Activated CD4-positive, alpha-beta T cell treated with anti-CD3 and anti-CD28 coated beads, Interleukin-2, amount 10 ng/mL, durations not matched to agents 7 days and 5 days (primary cell): ENCODE measurements around the gene EQTN. TPM values are rescaled to one million over a fixed set of nuclear protein-coding genes. Genes with fewer than 3 reads are reported as not detected.

Experiments
- CTCF ChIA-PET: fragments of 350-600 bp; sonication (Branson Sonifier 250); formaldehyde crosslinking; loops from one replicate; lab custom pipeline; 2021; ENCODE audit warnings: antibody characterized with exemption; lab: Charles Lee
- POLR2A ChIA-PET: fragments of 350-600 bp; sonication (Branson Sonifier 250); formaldehyde crosslinking; loops from one replicate; lab custom pipeline; 2021; ENCODE audit warnings: antibody characterized with exemption; lab: Charles Lee
- DNase-seq: peaks from one replicate; pipeline ENCODE4 v3.0.0-alpha.2; 2020
- H3K27ac Mint-ChIP-seq: one replicate; pipeline ENCODE4 v1.8.0; 2021; ENCODE audit warnings: mild to moderate bottlenecking, moderate library complexity, mixed read lengths
- H3K27me3 Mint-ChIP-seq: one replicate; pipeline ENCODE4 v1.8.0; 2021; ENCODE audit warnings: mixed read lengths
- H3K36me3 Mint-ChIP-seq: one replicate; pipeline ENCODE4 v1.8.0; 2021; ENCODE audit warnings: low read depth, mixed read lengths
- H3K4me1 Mint-ChIP-seq: one replicate; pipeline ENCODE4 v1.8.0; 2021; ENCODE audit warnings: mixed read lengths
- H3K4me3 Mint-ChIP-seq: one replicate; pipeline ENCODE4 v1.8.0; 2021; ENCODE audit warnings: mild to moderate bottlenecking, moderate library complexity, mixed read lengths
- H3K9me3 Mint-ChIP-seq: one replicate; pipeline ENCODE4 v1.8.0; 2021; ENCODE audit warnings: mixed read lengths
- total RNA-seq, 2 experiments: library from RNA; stranded (reverse); gene quantifications; one replicate each; pipeline ENCODE4 v1.2.3, GENCODE V29; 2021

The EQTN gene
- not detected for total RNA-seq

DNA sequence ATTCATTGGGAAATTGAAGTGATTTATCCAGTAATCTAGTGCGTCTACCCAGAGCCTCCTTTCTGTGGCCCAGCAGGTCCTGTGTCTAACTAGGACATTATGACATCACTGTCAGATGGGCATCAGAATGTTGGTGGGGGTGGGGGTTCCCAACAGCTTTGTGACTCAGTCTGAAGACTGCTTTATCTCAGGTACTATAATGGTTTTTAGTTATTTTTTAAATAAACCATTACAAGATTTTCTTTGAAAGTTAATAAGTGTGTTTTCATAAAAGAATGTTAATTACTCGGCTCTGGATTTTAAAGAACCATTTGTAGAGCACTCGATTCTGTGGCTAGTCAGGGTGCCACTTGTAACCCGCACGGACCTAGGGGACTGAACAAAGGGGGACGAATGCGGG is at the start of gene EQTN:
EQTN (minus strand) TSS at position 101 of the 400 bp plus-strand sequence; CDS start at position 6, 95 bp downstream.
- no peaks in the 10 kb centered on the region for H3K9me3 Mint-ChIP-seq

DNA sequence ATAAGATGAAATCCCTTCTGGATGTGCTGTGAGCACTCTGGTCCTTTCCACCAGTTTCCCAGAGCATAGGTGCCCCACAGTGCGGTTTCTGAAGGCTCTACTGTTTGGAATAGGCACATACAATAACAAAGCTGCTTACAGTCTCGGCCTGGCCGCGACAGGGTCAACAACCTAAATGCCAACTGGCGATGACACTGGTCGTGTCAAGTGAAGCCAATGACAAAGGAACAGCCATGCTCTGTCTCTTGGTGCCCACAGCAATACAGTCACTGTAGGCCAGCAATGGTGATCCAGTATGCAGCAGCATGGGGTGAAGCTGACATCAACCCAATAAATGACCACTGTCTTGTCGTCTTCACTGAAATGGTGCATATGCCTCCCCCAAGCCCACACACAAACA is 47.8 kb upstream of the EQTN start:
- H3K27me3 Mint-ChIP-seq = no peaks in the 10 kb centered on the region
- no peaks in the 10 kb centered on the region for H3K9me3 Mint-ChIP-seq
- H3K27ac Mint-ChIP-seq = no peak overlapping the region
- H3K4me1 Mint-ChIP-seq = peaks cover 6% of the 10 kb centered on the region
- no peak overlapping the region for H3K4me3 Mint-ChIP-seq
- ChIA-PET POLR2A (no interaction called here), CTCF (no interaction called here)
- no peak for DNase-seq
- H3K36me3 Mint-ChIP-seq = peaks cover 2% of the 10 kb centered on the region

More for the DNA sequence above, at the start of gene EQTN:
- CTCF ChIA-PET = no interaction called here
- POLR2A ChIA-PET = no interaction called here
- Mint-ChIP-seq H3K36me3 (no peaks in the 10 kb centered on the region), H3K4me3 (no peak within 1 kb of the TSS), H3K27me3 (peaks cover 8% of the 10 kb centered on the region), H3K27ac (no peak within 1 kb of the TSS), H3K4me1 (no peaks in the 10 kb centered on the region)
- no peak for DNase-seq

DNA sequence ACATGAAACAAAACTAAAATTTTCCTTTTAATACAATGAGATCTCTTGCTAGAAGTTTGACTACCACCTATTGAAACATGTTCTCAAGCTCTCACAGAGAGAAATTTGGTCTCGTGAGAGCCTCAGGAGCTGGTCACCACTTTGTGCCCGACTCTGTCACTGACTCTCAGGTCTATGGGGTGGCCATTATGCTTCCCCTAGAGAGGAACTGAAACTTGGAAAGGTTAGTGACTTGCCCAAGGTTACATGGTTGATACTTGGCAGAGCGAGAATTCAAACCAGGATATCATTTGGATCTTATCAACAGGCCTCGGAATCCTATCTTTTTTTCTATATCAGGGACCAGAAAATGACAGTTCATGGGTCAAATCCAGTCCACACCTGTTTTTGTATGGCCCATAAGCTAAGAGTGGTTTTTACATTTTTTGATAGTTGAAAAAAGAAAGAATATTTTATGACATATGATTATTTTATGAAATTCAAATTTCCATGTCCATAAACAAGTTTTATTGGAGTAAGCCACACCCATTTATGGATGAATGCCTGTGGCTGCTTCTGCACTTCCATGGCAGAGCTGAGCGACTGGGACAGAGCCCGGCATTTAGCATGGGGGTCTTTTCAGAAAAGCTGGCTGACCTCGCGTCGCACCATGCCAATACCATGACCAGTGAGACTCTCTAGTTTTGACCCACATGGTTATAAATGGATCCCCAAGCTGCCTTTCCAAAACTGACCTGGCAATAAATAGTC is 44.8 kb upstream of the EQTN start:
- no peaks in the 10 kb centered on the region for H3K4me1 Mint-ChIP-seq
- ChIA-PET POLR2A (no interaction called here), CTCF (no interaction called here)
- no peak overlapping the region for H3K27ac Mint-ChIP-seq
- no peaks in the 10 kb centered on the region for H3K27me3 Mint-ChIP-seq
- no peaks in the 10 kb centered on the region for H3K36me3 Mint-ChIP-seq
- H3K4me3 Mint-ChIP-seq = no peak overlapping the region
- H3K9me3 Mint-ChIP-seq = no peaks in the 10 kb centered on the region
- no peak for DNase-seq

DNA sequence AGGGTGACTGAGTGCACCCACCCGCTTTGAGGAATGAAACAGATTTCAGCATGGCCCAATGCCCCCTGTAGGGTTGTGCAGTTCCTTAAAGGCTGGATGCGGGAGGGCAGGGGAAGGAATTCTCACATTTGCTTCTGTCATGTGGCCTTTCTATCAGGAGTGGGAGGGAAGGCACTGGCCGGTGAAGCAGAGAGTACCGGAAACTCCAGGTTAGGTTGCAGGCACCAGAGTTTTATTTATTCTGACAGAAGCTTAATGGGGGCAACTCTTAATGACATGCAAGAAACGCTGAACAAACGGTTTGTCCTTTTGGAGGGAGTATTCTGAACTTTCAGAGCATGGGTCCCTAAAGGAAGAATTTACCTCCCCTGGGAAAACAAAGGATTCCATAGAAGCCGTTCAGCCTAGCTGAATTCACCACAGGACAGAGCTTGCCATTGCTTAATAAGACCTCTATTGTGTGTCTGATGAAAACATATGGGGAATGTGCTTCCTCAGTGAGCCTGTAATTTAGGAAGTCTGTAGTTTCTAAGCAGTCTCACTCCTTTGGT is 44.1 kb upstream of the EQTN start:
- Mint-ChIP-seq H3K27ac (no peak overlapping the region), H3K27me3 (no peaks in the 10 kb centered on the region), H3K36me3 (no peaks in the 10 kb centered on the region), H3K9me3 (no peaks in the 10 kb centered on the region), H3K4me1 (no peaks in the 10 kb centered on the region), H3K4me3 (no peak overlapping the region)
- ChIA-PET CTCF (no interaction called here), POLR2A (no interaction called here)
- DNase-seq = no peak

DNA sequence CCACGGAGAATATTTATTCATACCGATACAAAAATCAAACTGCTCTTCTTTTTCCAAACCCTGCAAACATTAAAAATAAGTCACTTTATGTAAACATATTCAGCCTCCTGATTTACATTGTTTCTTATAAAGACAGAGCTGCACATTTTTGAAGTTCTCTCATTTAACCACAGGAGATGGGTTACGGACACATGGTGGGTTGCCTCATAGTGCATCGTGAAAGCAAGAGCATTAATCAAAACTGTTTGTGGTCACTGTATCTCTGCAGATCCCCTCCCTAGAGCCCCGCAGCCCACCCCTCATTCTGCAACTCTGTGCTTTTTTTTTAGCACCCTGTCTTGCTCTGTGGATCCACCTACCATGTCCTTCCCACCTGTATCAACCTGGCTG is 43.3 kb upstream of the EQTN start:
- no peak for DNase-seq
- H3K27me3 Mint-ChIP-seq = peaks cover 3% of the 10 kb centered on the region
- ChIA-PET POLR2A (no interaction called here), CTCF (no interaction called here)
- no peaks in the 10 kb centered on the region for H3K4me1 Mint-ChIP-seq
- H3K9me3 Mint-ChIP-seq = no peaks in the 10 kb centered on the region
- no peak overlapping the region for H3K27ac Mint-ChIP-seq
- H3K4me3 Mint-ChIP-seq = no peak overlapping the region
- no peaks in the 10 kb centered on the region for H3K36me3 Mint-ChIP-seq

DNA sequence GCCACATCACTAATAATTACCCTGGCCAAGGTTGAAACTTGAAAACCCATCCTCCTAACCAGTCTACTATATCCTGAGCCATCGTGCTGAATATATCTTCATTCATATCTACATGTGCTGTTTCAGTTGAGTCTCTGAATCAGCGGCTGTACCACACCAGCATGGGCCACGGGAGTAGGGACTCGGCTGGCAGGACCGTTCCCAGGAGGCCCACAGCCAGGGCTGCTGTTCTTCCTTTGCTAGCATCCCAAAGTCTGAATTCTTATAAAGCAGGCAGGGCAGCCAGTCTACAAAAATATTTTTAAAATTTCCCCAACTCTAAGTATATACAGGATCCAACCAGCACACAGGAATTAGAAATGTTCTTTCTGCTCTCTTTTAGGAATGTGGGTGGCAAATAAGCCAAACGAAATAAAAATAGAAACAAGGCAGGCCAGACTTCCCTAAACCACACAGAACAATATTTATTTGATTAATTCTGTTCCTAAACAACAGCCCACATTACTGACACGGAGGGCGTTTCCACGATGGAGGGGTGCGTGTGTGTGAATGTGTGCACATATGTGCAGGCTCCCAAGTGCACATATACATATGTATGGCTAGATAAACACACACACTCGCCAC is 42.8 kb upstream of the EQTN start:
- Mint-ChIP-seq H3K27me3 (peaks cover 3% of the 10 kb centered on the region), H3K4me3 (no peak overlapping the region), H3K27ac (no peak overlapping the region), H3K4me1 (no peaks in the 10 kb centered on the region), H3K9me3 (no peaks in the 10 kb centered on the region), H3K36me3 (no peaks in the 10 kb centered on the region)
- ChIA-PET CTCF (no interaction called here), POLR2A (no interaction called here)
- no peak for DNase-seq

DNA sequence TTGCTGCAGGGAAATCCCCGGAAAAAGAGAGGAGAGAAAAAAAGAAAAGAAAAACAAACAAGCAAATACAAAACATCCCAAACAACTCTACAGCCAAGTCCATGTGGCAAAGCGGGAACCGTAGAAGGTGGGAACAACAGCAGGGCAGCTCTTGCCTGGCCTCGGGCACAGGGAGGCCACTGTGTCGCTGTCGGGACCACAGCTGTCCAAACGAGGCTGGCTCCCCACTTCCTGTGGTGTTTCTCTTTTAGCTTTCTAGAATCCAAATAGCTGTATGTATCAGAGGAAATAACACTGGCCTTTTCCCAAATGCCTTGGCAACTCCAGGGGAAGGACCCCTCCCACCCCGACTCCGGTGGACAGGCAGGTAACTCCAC is 41.6 kb upstream of the EQTN start:
- DNase-seq = no peak
- Mint-ChIP-seq H3K27ac (no peak overlapping the region), H3K36me3 (no peaks in the 10 kb centered on the region), H3K4me1 (peaks cover 2% of the 10 kb centered on the region), H3K27me3 (peaks cover 3% of the 10 kb centered on the region), H3K9me3 (no peaks in the 10 kb centered on the region), H3K4me3 (no peak overlapping the region)
- POLR2A ChIA-PET = no interaction called here
- CTCF ChIA-PET = no interaction called here

DNA sequence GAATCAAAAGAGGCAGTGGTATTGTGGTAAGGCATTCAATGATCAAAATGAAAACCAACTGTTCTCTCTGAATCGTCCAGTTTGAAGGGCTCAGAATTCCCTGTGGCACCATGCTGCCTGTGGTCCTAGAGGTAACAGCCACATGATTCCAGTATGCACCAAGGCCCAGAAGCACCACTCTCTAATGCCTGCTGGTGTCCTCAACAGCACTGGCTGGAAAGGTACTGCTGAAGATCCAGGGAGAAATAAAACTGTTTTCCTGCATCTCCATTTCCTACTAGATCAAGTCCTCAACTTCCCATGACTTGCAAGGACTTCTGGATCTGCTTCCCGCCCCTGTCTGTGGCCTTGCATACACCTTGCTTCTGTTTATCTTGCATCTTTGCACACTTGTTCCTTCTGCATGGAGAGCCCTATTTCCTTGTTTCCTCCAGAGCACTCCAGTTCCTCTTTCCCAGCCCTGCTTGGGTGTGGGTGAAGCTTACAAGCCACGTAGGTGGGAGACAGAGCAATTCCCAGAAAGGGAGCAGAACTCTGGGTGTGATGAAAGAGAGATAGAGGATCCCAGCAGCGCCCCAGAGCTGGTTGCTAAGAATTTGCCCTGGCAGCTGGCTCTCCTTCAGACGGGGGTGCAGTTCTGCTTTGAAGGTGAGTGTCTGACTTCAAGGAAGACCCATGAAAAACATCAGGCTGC is 41.0 kb upstream of the EQTN start:
- CTCF ChIA-PET = no interaction called here
- POLR2A ChIA-PET = no interaction called here
- Mint-ChIP-seq H3K36me3 (no peaks in the 10 kb centered on the region), H3K9me3 (no peaks in the 10 kb centered on the region), H3K4me3 (no peak overlapping the region), H3K27me3 (peaks cover 3% of the 10 kb centered on the region), H3K4me1 (peaks cover 2% of the 10 kb centered on the region), H3K27ac (no peak overlapping the region)
- no peak for DNase-seq

DNA sequence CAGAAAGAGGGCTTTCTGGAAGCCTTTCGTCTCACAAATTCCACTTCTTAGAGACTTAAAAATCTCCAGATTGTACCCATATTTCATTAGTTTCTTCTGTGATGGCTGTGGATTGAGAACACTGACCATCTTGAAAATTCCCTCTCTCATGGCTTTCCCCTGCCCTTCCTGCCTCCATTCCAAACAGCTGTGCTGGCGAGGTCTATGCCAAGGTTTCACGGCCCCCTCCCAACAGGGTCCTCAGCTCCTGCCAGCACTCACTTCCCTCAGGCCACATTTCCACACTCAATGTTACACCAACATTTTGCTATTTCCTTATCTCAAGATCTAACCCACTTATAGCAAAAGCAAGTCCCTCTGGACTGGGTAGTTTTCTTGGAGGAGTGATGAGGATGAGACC is 40.3 kb upstream of the EQTN start:
- Mint-ChIP-seq H3K9me3 (no peaks in the 10 kb centered on the region), H3K27ac (no peak overlapping the region), H3K4me1 (peaks cover 2% of the 10 kb centered on the region), H3K27me3 (peaks cover 3% of the 10 kb centered on the region), H3K36me3 (no peaks in the 10 kb centered on the region), H3K4me3 (no peak overlapping the region)
- POLR2A ChIA-PET = no interaction called here
- no peak for DNase-seq
- CTCF ChIA-PET = no interaction called here

DNA sequence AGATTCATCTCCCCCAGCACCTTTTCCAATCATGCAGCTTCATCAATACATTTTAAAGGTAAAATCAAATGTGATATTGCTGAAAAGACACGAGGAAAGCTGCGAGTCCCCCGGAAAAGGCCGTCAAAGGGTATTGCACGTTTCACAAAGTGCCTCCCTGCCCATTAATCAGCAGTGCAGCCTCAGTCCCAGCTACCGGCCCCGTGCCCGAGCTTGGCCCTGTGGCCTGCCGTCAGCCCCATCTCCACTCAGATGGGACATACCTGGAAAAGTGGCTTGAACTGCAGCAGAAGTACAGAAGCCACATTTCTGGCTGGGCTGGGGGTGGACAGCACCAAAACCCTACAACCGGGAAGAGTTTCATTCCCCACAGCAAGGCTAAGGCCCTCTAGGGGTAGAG is 39.9 kb upstream of the EQTN start:
- peaks cover 3% of the 10 kb centered on the region for H3K27me3 Mint-ChIP-seq
- ChIA-PET POLR2A (no interaction called here), CTCF (interaction anchor here (0.6 kb wide), 1 partner anchor 152 kb away, joined by 3 read pairs; no protein-coding TSS in a partner anchor)
- H3K36me3 Mint-ChIP-seq = no peaks in the 10 kb centered on the region
- peaks cover 2% of the 10 kb centered on the region for H3K4me1 Mint-ChIP-seq
- H3K4me3 Mint-ChIP-seq = no peak overlapping the region
- no peaks in the 10 kb centered on the region for H3K9me3 Mint-ChIP-seq
- DNase-seq = no peak
- H3K27ac Mint-ChIP-seq = no peak overlapping the region

DNA sequence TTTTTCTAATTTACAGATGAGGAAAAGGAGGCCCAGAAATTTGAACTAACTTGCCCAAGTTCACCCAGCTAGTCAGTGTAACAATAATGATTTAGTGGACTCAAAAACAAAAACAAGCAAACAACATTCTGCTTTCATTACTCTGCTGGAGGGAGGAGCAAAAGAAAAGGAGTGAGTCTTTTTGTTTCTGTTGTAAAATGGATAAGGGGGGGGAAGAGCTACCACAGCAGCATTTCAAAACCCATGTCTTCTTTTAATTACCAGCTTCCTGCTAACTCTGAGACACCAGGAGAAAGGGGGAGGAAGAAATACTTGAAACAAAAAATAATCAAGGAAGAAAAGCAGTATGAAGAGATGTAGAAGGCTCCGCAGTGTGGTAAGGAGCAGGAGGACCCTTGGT is 39.2 kb upstream of the EQTN start:
- ChIA-PET POLR2A (no interaction called here), CTCF (interaction anchor here (0.6 kb wide), 1 partner anchor 153 kb away, joined by 3 read pairs; no protein-coding TSS in a partner anchor)
- H3K9me3 Mint-ChIP-seq = no peaks in the 10 kb centered on the region
- H3K27me3 Mint-ChIP-seq = peaks cover 4% of the 10 kb centered on the region
- H3K4me1 Mint-ChIP-seq = peaks cover 2% of the 10 kb centered on the region
- DNase-seq = no peak
- H3K4me3 Mint-ChIP-seq = no peak overlapping the region
- no peaks in the 10 kb centered on the region for H3K36me3 Mint-ChIP-seq
- no peak overlapping the region for H3K27ac Mint-ChIP-seq

DNA sequence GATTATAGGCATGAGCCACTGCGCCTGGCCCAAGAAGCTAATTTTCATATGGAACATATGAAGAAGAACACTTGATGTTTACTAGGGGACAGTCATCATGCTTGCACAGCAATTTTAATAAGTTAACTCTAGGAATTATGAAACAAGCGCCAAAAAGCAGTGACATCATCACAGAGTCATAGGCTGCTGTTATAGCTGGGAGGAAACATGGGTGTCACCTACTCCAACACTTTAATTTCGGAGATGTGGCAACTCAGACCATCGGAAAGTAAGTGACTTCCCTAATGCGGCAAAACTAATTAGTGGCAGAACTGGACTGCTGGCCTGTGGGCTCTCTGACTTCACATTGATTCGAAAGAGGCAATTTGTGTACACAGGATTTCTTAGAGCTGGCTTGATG is 38.1 kb upstream of the EQTN start:
- DNase-seq = no peak
- POLR2A ChIA-PET = no interaction called here
- no peaks in the 10 kb centered on the region for H3K9me3 Mint-ChIP-seq
- H3K4me3 Mint-ChIP-seq = no peak overlapping the region
- peaks cover 2% of the 10 kb centered on the region for H3K4me1 Mint-ChIP-seq
- no peak overlapping the region for H3K27ac Mint-ChIP-seq
- CTCF ChIA-PET = no interaction called here
- no peaks in the 10 kb centered on the region for H3K36me3 Mint-ChIP-seq
- peaks cover 4% of the 10 kb centered on the region for H3K27me3 Mint-ChIP-seq
